NAMALWA (cell line): ENCODE measurements around the gene HEATR3.

Experiments used
- DNase-seq: peaks from one replicate; pipeline ENCODE4 v3.0.0-alpha.2; 2015; ENCODE audit warnings: low spot score

HEATR3 gene

GRCh38 chr16:50065624-50066481 is at the start of gene HEATR3:
TSS of gene HEATR3 (plus strand) at chr16:50065970. CDS start at chr16:50066132, 162 bp downstream.
- peak; percentile 93 for DNase-seq

- DNase-seq: no peak
Observed at GRCh38 chr16:50017553-50017952, 48.2 kb upstream of the HEATR3 start.

- peak; percentile 35 for DNase-seq
Observed at GRCh38 chr16:50021544-50021943, 44.2 kb upstream of the HEATR3 start.

- DNase-seq: no peak
Observed at GRCh38 chr16:50023641-50024040, 42.1 kb upstream of the HEATR3 start.

- no peak for DNase-seq
Observed at GRCh38 chr16:50024207-50024606, 41.6 kb upstream of the HEATR3 start.

- DNase-seq: peak; percentile 96
Observed at GRCh38 chr16:50024684-50025536, 40.9 kb upstream of the HEATR3 start, which contains the start of gene CNEP1R1. TSS of gene CNEP1R1 (plus strand) at chr16:50025225. CDS start at chr16:50025316, 91 bp downstream.

- DNase-seq: peak; percentile 45
Observed at GRCh38 chr16:50025537-50025931, 40.2 kb upstream of the HEATR3 start.

- no peak for DNase-seq
Observed at GRCh38 chr16:50027829-50028228, 37.9 kb upstream of the HEATR3 start.

- no peak for DNase-seq
Observed at GRCh38 chr16:50035468-50035992, 30.2 kb upstream of the HEATR3 start.

GRCh38 chr16:50036426-50036825 is 29.3 kb upstream of the HEATR3 start:
- no peak for DNase-seq

- no peak for DNase-seq
Observed at GRCh38 chr16:50037662-50038220, 28.0 kb upstream of the HEATR3 start.

GRCh38 chr16:50038286-50038685 is 27.5 kb upstream of the HEATR3 start:
- no peak for DNase-seq

GRCh38 chr16:50038756-50039529 is 26.8 kb upstream of the HEATR3 start:
- no peak for DNase-seq

- DNase-seq: no peak
Observed at GRCh38 chr16:50040018-50040417, 25.8 kb upstream of the HEATR3 start.

GRCh38 chr16:50040710-50041109 is 25.1 kb upstream of the HEATR3 start:
- no peak for DNase-seq

GRCh38 chr16:50043358-50043757 is 22.4 kb upstream of the HEATR3 start:
- DNase-seq: no peak

- DNase-seq: no peak
Observed at GRCh38 chr16:50045412-50045811, 20.4 kb upstream of the HEATR3 start.

- DNase-seq: no peak
Observed at GRCh38 chr16:50046853-50047252, 18.9 kb upstream of the HEATR3 start.

GRCh38 chr16:50047864-50048263 is 17.9 kb upstream of the HEATR3 start:
- no peak for DNase-seq

GRCh38 chr16:50050802-50051201 is 15.0 kb upstream of the HEATR3 start:
- DNase-seq: no peak

- no peak for DNase-seq
Observed at GRCh38 chr16:50056226-50056625, 9.5 kb upstream of the HEATR3 start.
